NK-92 treated with Interleukin-12 subunit alpha and Interleukin-12 subunit beta, amount 100 ng/mL, for 24 hours (cell line): Measurements from ENCODE around the gene NEU4.

Experiments
- DNase-seq: peaks from one replicate; lab custom pipeline; 2025; lab: John Stamatoyannopoulos, UW

NEU4 gene

GRCh38 chr2:241863536-241863954 lies 54.6 kb downstream of the NEU4 start:
- DNase-seq: peak; percentile 65

GRCh38 chr2:241864168-241864849 lies 55.3 kb downstream of the NEU4 start:
- DNase-seq: no peak

- DNase-seq: no peak
These were observed 55.8 kb downstream of the NEU4 start for GRCh38 chr2:241864850-241865213.

- no peak for DNase-seq
These were observed 56.5 kb downstream of the NEU4 start for GRCh38 chr2:241865416-241865956.

- DNase-seq: no peak
These were observed 57.2 kb downstream of the NEU4 start for GRCh38 chr2:241865957-241866789.
